ENCODE data around the gene KRT6B.

GRCh38 chr12:52402873-52403540 is 48.9 kb downstream of the KRT6B start:
- TF ChIP-seq POLR2AphosphoS5 (IDR thresholded peaks at IDR 0.05) (no peak), POLR2A (IDR thresholded peaks at IDR 0.05) (no peak), CTCF (IDR thresholded peaks at IDR 0.05) (no peak), EP300 (IDR thresholded peaks at IDR 0.05) (no peak)

Measured in sigmoid colon (tissue), 4 donors.